Measurements from ENCODE around the gene LTK.
"Not testable (repeated sequence)": the region's sequence is repeated elsewhere in the genome, so short reads cannot be mapped to it uniquely, and the experiment has no call there.

LTK gene

GRCh38 chr15:41473418-41473817 lies 40.2 kb downstream of the LTK start:
- no peak for DNase-seq

DNA sequence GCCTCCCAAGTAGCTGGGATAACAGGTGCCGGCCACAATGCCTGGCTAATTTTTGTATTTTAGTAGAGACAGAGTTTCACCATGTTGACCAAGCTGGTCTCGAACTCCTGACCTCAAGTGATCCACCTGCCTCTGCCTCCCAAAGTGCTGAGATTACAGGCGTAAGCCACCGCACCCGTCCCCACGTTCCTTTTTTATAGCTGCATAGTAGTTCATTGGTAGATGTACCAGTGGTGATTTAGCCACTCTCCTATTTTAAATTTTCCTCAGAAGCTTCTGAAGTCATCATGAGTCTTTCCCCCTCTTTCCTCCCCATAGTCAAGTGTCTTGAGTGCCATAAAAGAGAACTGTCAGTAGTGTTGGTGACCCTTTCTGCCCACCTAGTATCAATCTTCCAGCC lies 44.0 kb downstream of the LTK start:
- DNase-seq, result not testable (repeated sequence)

- DNase-seq, result no peak
Measured at GRCh38 chr15:41466711-41467110, 46.9 kb downstream of the LTK start.

- no peak for DNase-seq
Measured at GRCh38 chr15:41465822-41466421, 47.7 kb downstream of the LTK start.

DNA sequence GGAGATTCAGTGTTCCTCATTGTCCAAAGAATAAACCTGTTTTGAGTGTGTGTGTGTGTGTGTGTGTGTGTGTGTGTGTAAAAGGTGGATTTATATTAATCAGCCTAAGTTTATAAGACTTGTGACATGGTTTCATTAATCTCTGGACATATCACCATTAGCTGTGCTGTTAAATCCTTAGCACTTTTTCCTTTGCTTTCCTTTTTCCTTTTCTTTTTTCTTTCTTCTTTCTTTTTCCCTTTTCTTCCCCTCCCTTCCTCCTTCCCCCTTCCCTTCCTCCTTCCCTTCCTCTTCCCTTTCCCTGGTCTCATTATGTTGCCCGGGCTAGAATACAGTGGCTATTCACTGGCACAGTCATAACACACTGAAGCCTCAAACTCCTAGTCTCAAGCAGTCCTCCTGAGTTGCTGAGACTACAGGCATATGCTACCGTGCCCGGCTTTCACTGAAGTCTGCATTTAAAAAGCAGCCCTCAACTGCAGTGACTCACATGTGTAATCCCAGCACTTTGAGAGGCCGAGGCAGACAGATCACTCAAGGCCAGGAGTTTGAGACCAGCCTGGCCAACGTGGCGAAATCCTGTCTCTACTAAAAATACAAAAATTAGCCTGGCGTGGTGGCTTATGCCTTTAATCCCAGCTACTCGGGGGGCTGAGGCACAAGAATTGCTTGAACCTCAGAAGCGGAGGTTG lies 48.6 kb downstream of the LTK start:
- no peak for DNase-seq

- no peak for DNase-seq
Measured at GRCh38 chr15:41462084-41462795, 51.4 kb downstream of the LTK start.
